SK-N-SH (cell line): ENCODE data around the gene DHRS1. TPM values are rescaled to one million over a fixed set of nuclear protein-coding genes. Genes with fewer than 3 reads are reported as not detected.

Experiments
- CTCF ChIA-PET: fragments of 300-600, 350-600 bp; formaldehyde crosslinking; extraction: SDS; loops from one replicate; lab custom pipeline; 2021; lab: Yijun Ruan, JAX
- POLR2A ChIA-PET: fragments of 350-600 bp; sonication (Branson Sonifier 250); formaldehyde crosslinking; extraction: SDS; loops from one replicate; lab custom pipeline; 2020; ENCODE audit warnings: antibody characterized with exemption, inconsistent platforms; lab: Yijun Ruan, JAX
- DNase-seq: peaks from one replicate; pipeline ENCODE4 v3.0.0; 2012
- H2AFZ ChIP-seq: fragments of 200-600 bp; sonication (generic); 2 replicates; pipeline ENCODE4 v1.8.1; 2016; ENCODE audit warnings: antibody characterized with exemption, mild to moderate bottlenecking, low read depth
- H3F3A ChIP-seq: fragments of 200-600 bp; sonication (generic); replicated peaks from 2 replicates; pipeline ENCODE3; 2016; ENCODE audit warnings: antibody characterized with exemption, mild to moderate bottlenecking; ENCODE audit not compliant: insufficient read depth
- H3K27ac ChIP-seq, 2 experiments: fragments of 200-500 bp in 1 of 2; fragments of 200-600 bp in 1 of 2; sonication (Bioruptor generic) in 1 of 2; sonication (generic), shearing (Covaris generic) in 1 of 2; 2 replicates each; pipeline versions ENCODE4 v1.5.1 to v1.6.1; 2014 to 2016; ENCODE audit warnings: low read depth in 2 of 2, inconsistent platforms in 1 of 2, low read length in 1 of 2, mild to moderate bottlenecking in 1 of 2, mixed read lengths in 1 of 2
- H3K27me3 ChIP-seq: fragments of 200-600 bp; sonication (generic), shearing (Covaris generic); 2 replicates; pipeline ENCODE4 v1.6.1; 2016; ENCODE audit warnings: mixed run types; ENCODE audit not compliant: insufficient read depth
- H3K36me3 ChIP-seq, 2 experiments: fragments of 200-500 bp in 1 of 2; fragments of 200-600 bp in 1 of 2; sonication (Bioruptor generic) in 1 of 2; sonication (generic) in 1 of 2; replicated peaks in 1 of 2; 2 replicates each; pipeline versions ENCODE3 to v1.5.1; 2014 to 2016; ENCODE audit warnings: low read length in 1 of 2, mild to moderate bottlenecking in 1 of 2; ENCODE audit not compliant: insufficient read depth in 2 of 2, control insufficient read depth in 1 of 2
- H3K4me1 ChIP-seq, 2 experiments: fragments of 200-500 bp in 1 of 2; fragments of 200-600 bp in 1 of 2; sonication (Bioruptor generic) in 1 of 2; sonication (generic), shearing (Covaris generic) in 1 of 2; 2 replicates each; pipeline versions ENCODE4 v1.5.1 to v1.6.1; 2014 to 2016; ENCODE audit warnings: low read depth in 1 of 2, low read length in 1 of 2, mixed run types in 1 of 2; ENCODE audit not compliant: insufficient read depth in 2 of 2, control insufficient read depth in 1 of 2
- H3K4me2 ChIP-seq: fragments of 200-600 bp; sonication (generic), shearing (Covaris generic); 2 replicates; pipeline ENCODE4 v1.6.1; 2017; ENCODE audit warnings: mixed run types
- H3K4me3 ChIP-seq, 2 experiments: fragments of 200-500 bp in 1 of 2; fragments of 200-600 bp in 1 of 2; sonication (Bioruptor generic) in 1 of 2; sonication (generic), shearing (Covaris generic) in 1 of 2; 2 replicates each; pipeline versions ENCODE4 v1.5.1 to v1.8.1; 2014 to 2016; ENCODE audit warnings: low read depth in 2 of 2, inconsistent platforms in 1 of 2, low read length in 1 of 2, mild to moderate bottlenecking in 1 of 2, mixed read lengths in 1 of 2, moderate library complexity in 1 of 2
- H3K79me2 ChIP-seq: fragments of 200-600 bp; sonication (generic); 2 replicates; pipeline ENCODE4 v1.8.1; 2017; ENCODE audit warnings: mild to moderate bottlenecking; ENCODE audit not compliant: insufficient read depth
- H3K9ac ChIP-seq: fragments of 200-600 bp; sonication (generic); 2 replicates; pipeline ENCODE4 v1.6.1; 2017; ENCODE audit warnings: mixed run types
- H3K9me2 ChIP-seq: fragments of 200-600 bp; sonication (generic); 2 replicates; pipeline ENCODE4 v1.6.1; 2017; ENCODE audit warnings: mixed run types
- H3K9me3 ChIP-seq: fragments of 200-600 bp; sonication (generic); 2 replicates; pipeline ENCODE4 v1.6.1; 2017; ENCODE audit warnings: mixed run types, mild to moderate bottlenecking, moderate library complexity
- H4K20me1 ChIP-seq: fragments of 200-600 bp; sonication (generic); 2 replicates; pipeline ENCODE4 v1.6.1; 2017; ENCODE audit warnings: mild to moderate bottlenecking, mixed run types; ENCODE audit not compliant: insufficient read depth
- CHD2 ChIP-seq: fragments of 150-350 bp; IDR thresholded peaks from 2 replicates; pipeline ENCODE4 v1.6.1; 2018; ENCODE audit warnings: low read length; ENCODE audit not compliant: partially characterized antibody
- EP300 ChIP-seq, 2 experiments: IDR thresholded peaks; 2 replicates each; pipeline versions ENCODE4 v1.4.0 to v1.6.1; 2012; ENCODE audit warnings: borderline replicate concordance in 1 of 2, low read depth in 1 of 2, low read length in 1 of 2
- EZH2phosphoT487 ChIP-seq: fragments of 200-600 bp; sonication (generic); IDR thresholded peaks from 2 replicates; pipeline ENCODE4 v1.6.1; 2017; ENCODE audit warnings: low read depth, mixed run types, mild to moderate bottlenecking, antibody characterized with exemption, moderate library complexity, borderline replicate concordance
- FOXJ3 ChIP-seq: sonication (generic); formaldehyde crosslinking; IDR thresholded peaks from 2 replicates; pipeline ENCODE4 v1.5.1; 2020; ENCODE audit warnings: mild to moderate bottlenecking, missing genetic modification reagents
- GABPA ChIP-seq: IDR thresholded peaks from 2 replicates; pipeline ENCODE4 v1.4.0; 2012; ENCODE audit warnings: low read depth, mild to moderate bottlenecking
- JUND ChIP-seq: IDR thresholded peaks from 2 replicates; pipeline ENCODE4 v1.4.0; 2012
- MEF2A ChIP-seq: IDR thresholded peaks from 2 replicates; pipeline ENCODE4 v1.4.0; 2012; ENCODE audit warnings: low read depth, borderline replicate concordance
- RCOR1 ChIP-seq: fragments of 150-350 bp; IDR thresholded peaks from 2 replicates; pipeline ENCODE4 v1.6.1; 2017; ENCODE audit warnings: antibody characterized with exemption, low read length
- RFX5 ChIP-seq: IDR thresholded peaks from 2 replicates; pipeline ENCODE4 v1.6.1; 2012; ENCODE audit warnings: mild to moderate bottlenecking, improper control_type of control experiment, low read length
- RXRA ChIP-seq: IDR thresholded peaks from 2 replicates; pipeline ENCODE4 v1.4.0; 2012; ENCODE audit warnings: low read depth, mild to moderate bottlenecking, borderline replicate concordance
- SIN3A ChIP-seq: IDR thresholded peaks from 2 replicates; pipeline ENCODE4 v1.6.1; 2012; ENCODE audit warnings: low read depth, mild to moderate bottlenecking, low read length, moderate library complexity, borderline replicate concordance
- TAF1 ChIP-seq: IDR thresholded peaks from 2 replicates; pipeline ENCODE4 v1.6.1; 2012; ENCODE audit warnings: low read depth, mild to moderate bottlenecking, low read length, moderate library complexity, borderline replicate concordance
- WGBS: methylation state at CpG from one replicate; pipeline ENCODE4 v1.1.6; 2017; ENCODE audit warnings: low lambda C conversion rate; 5-methylcytosine and 5-hydroxymethylcytosine counted together
- polyA plus RNA-seq, 3 experiments: library from polyadenylated mRNA; depleted of rRNA; stranded (reverse); fragments of >200 nt; gene quantifications; 2 replicates each; pipeline ENCODE4 v1.2.3, GENCODE V29; 2012
- TF ChIP-seq, protein P1 (sequence below): fragments of 200-600 bp; sonication (generic); IDR thresholded peaks from 2 replicates; pipeline ENCODE4 v1.6.1; 2017; ENCODE audit warnings: antibody characterized with exemption, mild to moderate bottlenecking, moderate library complexity
- TF ChIP-seq, protein P2 (sequence below): fragments of 150-350 bp; IDR thresholded peaks from 2 replicates; pipeline ENCODE4 v1.6.1; 2016; ENCODE audit warnings: mild to moderate bottlenecking, low read depth, low read length
- TF ChIP-seq, protein P3 (sequence below): IDR thresholded peaks from 2 replicates; pipeline ENCODE4 v1.6.1; 2012; ENCODE audit warnings: mild to moderate bottlenecking, low read depth, low read length, moderate library complexity
- TF ChIP-seq, protein P4 (sequence below): fragments of 150-350 bp; IDR thresholded peaks from 2 replicates; pipeline ENCODE4 v1.6.1; 2017; ENCODE audit warnings: antibody characterized with exemption, low read length, low read depth, borderline replicate concordance
- TF ChIP-seq, protein P5 (sequence below): IDR thresholded peaks from 2 replicates; pipeline ENCODE4 v1.4.0; 2012; ENCODE audit warnings: low read depth, borderline replicate concordance
- TF ChIP-seq, protein P6 (sequence below): IDR thresholded peaks from 2 replicates; pipeline ENCODE4; 2012

Gene DHRS1
- polyA plus RNA-seq, 1 of the 3 experiments (the other 2 are of a cell fraction) = 65.4 TPM

DNA sequence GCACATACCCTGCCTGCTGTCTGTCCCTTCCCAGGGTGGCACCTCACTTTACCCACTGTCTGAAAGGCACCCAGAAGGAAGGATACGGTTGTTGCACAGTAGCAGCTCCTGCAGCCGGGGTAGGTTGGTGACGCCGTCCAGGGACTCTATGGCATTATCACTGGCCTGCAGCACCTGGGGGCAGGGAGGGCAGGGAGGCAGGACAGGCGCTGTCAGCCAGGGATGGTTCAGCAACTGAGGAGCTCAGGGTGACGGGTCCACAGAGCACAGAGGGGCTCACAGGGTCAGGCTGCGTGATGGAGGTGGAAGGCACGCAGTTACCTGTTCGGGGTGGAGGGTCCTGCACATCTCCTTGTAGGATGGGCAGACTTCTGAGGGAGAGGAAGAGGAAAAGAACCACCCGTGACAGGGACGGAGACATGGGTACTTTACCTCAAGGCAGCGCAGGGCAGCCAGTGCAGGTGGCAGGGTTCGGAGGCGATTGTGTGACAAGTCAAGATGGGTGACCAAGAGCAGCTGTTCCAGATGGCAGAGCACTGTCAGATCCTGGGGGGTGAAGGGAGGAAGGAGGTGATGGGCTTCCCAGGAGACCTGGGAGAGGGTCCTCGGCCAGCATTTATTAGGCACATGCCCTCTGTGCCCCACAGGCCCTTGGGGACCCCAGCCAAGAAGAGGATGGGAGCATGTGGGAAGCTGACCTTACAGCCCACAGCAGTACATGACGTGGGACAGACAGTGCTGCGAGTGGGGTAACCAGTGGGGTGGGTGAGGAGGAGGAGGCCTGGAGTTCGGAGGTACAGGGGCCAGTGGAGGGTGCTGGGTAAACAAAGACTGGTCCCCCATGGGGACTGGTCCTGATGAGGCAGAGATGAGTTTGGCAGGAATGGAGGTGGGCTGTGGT is 33.0 kb downstream of the DHRS1 start:
- no peaks in the 10 kb centered on the region for H4K20me1 ChIP-seq
- no peak overlapping the region for H3K9ac ChIP-seq
- H3K27me3 ChIP-seq = no peaks in the 10 kb centered on the region
- H3K27ac ChIP-seq = no peak overlapping the region
- no peak for DNase-seq
- H3K79me2 ChIP-seq = no peaks in the 10 kb centered on the region
- 79% methylated on average over 17 of the region's 18 CpGs for WGBS
- ChIA-PET POLR2A (no interaction called here), CTCF (interaction anchor here (1.3 kb wide), 1 partner anchor 67 kb away, joined by 4 read pairs; no protein-coding TSS in a partner anchor)
- H3K4me3 ChIP-seq = no peak overlapping the region
- TF ChIP-seq JUND (no peak), SIN3A (no peak), RXRA (no peak), EP300 (IDR thresholded peaks at IDR 0.05; ENCODE audit: borderline replicate concordance in 1 of 2, low read depth in 1 of 2, low read length in 1 of 2) (no peak), EZH2phosphoT487 (no peak), TAF1 (no peak), FOXJ3 (CRISPR knock-in tag) (no peak), MEF2A (no peak), RCOR1 (no peak), CHD2 (no peak), GABPA (no peak), RFX5 (no peak)
- TF ChIP-seq, protein P1, sequence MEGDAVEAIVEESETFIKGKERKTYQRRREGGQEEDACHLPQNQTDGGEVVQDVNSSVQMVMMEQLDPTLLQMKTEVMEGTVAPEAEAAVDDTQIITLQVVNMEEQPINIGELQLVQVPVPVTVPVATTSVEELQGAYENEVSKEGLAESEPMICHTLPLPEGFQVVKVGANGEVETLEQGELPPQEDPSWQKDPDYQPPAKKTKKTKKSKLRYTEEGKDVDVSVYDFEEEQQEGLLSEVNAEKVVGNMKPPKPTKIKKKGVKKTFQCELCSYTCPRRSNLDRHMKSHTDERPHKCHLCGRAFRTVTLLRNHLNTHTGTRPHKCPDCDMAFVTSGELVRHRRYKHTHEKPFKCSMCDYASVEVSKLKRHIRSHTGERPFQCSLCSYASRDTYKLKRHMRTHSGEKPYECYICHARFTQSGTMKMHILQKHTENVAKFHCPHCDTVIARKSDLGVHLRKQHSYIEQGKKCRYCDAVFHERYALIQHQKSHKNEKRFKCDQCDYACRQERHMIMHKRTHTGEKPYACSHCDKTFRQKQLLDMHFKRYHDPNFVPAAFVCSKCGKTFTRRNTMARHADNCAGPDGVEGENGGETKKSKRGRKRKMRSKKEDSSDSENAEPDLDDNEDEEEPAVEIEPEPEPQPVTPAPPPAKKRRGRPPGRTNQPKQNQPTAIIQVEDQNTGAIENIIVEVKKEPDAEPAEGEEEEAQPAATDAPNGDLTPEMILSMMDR = no peak
- TF ChIP-seq, protein P2, sequence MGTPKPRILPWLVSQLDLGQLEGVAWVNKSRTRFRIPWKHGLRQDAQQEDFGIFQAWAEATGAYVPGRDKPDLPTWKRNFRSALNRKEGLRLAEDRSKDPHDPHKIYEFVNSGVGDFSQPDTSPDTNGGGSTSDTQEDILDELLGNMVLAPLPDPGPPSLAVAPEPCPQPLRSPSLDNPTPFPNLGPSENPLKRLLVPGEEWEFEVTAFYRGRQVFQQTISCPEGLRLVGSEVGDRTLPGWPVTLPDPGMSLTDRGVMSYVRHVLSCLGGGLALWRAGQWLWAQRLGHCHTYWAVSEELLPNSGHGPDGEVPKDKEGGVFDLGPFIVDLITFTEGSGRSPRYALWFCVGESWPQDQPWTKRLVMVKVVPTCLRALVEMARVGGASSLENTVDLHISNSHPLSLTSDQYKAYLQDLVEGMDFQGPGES = no peak
- TF ChIP-seq, protein P3, sequence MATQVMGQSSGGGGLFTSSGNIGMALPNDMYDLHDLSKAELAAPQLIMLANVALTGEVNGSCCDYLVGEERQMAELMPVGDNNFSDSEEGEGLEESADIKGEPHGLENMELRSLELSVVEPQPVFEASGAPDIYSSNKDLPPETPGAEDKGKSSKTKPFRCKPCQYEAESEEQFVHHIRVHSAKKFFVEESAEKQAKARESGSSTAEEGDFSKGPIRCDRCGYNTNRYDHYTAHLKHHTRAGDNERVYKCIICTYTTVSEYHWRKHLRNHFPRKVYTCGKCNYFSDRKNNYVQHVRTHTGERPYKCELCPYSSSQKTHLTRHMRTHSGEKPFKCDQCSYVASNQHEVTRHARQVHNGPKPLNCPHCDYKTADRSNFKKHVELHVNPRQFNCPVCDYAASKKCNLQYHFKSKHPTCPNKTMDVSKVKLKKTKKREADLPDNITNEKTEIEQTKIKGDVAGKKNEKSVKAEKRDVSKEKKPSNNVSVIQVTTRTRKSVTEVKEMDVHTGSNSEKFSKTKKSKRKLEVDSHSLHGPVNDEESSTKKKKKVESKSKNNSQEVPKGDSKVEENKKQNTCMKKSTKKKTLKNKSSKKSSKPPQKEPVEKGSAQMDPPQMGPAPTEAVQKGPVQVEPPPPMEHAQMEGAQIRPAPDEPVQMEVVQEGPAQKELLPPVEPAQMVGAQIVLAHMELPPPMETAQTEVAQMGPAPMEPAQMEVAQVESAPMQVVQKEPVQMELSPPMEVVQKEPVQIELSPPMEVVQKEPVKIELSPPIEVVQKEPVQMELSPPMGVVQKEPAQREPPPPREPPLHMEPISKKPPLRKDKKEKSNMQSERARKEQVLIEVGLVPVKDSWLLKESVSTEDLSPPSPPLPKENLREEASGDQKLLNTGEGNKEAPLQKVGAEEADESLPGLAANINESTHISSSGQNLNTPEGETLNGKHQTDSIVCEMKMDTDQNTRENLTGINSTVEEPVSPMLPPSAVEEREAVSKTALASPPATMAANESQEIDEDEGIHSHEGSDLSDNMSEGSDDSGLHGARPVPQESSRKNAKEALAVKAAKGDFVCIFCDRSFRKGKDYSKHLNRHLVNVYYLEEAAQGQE = no peak
- TF ChIP-seq, protein P4, sequence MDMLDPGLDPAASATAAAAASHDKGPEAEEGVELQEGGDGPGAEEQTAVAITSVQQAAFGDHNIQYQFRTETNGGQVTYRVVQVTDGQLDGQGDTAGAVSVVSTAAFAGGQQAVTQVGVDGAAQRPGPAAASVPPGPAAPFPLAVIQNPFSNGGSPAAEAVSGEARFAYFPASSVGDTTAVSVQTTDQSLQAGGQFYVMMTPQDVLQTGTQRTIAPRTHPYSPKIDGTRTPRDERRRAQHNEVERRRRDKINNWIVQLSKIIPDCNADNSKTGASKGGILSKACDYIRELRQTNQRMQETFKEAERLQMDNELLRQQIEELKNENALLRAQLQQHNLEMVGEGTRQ = no peak
- TF ChIP-seq, protein P5, sequence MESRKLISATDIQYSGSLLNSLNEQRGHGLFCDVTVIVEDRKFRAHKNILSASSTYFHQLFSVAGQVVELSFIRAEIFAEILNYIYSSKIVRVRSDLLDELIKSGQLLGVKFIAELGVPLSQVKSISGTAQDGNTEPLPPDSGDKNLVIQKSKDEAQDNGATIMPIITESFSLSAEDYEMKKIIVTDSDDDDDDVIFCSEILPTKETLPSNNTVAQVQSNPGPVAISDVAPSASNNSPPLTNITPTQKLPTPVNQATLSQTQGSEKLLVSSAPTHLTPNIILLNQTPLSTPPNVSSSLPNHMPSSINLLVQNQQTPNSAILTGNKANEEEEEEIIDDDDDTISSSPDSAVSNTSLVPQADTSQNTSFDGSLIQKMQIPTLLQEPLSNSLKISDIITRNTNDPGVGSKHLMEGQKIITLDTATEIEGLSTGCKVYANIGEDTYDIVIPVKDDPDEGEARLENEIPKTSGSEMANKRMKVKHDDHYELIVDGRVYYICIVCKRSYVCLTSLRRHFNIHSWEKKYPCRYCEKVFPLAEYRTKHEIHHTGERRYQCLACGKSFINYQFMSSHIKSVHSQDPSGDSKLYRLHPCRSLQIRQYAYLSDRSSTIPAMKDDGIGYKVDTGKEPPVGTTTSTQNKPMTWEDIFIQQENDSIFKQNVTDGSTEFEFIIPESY = no peak
- TF ChIP-seq, protein P6, sequence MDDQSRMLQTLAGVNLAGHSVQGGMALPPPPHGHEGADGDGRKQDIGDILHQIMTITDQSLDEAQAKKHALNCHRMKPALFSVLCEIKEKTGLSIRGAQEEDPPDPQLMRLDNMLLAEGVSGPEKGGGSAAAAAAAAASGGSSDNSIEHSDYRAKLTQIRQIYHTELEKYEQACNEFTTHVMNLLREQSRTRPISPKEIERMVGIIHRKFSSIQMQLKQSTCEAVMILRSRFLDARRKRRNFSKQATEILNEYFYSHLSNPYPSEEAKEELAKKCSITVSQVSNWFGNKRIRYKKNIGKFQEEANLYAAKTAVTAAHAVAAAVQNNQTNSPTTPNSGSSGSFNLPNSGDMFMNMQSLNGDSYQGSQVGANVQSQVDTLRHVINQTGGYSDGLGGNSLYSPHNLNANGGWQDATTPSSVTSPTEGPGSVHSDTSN = no peak
- no peaks in the 10 kb centered on the region for H3K9me3 ChIP-seq
- no peaks in the 10 kb centered on the region for H3K9me2 ChIP-seq
- no peak overlapping the region for H2AFZ ChIP-seq
- no peaks in the 10 kb centered on the region for H3F3A ChIP-seq
- peaks cover 0 to 31% of the 10 kb centered on the region in 2 experiments for H3K36me3 ChIP-seq
- H3K4me1 ChIP-seq = peaks cover 0 to 4% of the 10 kb centered on the region in 2 experiments; a peak in 1 of 4 replicates
- no peak overlapping the region for H3K4me2 ChIP-seq
